ENCODE data around the gene TAS2R19.

Gene TAS2R19

DNA sequence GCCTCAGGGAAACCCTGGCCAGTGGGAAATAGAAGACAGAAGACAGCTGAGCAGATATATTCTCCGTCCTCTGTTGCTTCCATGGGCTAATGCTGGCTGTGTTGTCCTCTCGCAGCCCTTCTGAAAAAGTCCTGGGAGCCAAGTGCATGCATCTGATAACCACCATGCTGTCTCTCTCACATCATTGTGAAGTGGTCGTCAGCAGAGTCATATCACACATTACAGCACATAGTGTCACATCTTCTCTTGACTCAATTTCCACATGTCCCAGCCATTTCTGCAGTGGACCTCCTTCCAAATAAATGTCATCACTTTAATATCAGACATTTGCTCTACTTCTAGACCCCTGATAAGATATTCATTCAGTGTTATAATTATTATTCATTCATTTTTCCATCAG is 28.1 kb downstream of the TAS2R19 start:
- no peak for DNase-seq (ENCODE audit: low read depth in 1 of 2, low spot score in 1 of 2)

DNA sequence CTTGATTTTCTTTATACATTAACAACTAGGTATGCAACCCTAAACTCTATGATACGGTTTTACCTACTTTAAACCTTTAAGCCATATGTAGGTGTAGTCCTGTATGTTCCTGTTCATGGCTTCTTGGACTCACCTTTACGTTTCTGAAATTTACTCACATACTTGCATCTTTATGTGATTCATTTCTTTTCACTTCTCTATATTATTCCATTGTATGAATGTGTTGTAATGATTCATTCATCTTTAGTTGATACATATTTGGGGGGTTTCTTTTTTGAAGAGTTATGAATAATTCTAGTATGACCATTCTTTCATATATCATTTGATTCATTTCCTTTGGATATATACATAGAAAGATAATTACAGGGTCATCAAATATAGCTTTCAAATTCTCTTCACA is 33.3 kb downstream of the TAS2R19 start:
- no peak for DNase-seq (ENCODE audit: low read depth in 1 of 2, low spot score in 1 of 2)

GRCh38 chr12:10986812-10987211 is 35.6 kb downstream of the TAS2R19 start, which contains the start of gene TAS2R50:
TSS of gene TAS2R50 (minus strand) at chr12:10986912. CDS start at chr12:10986860, 52 bp downstream.
- DNase-seq (ENCODE audit: low read depth in 1 of 2, low spot score in 1 of 2), result no peak

- DNase-seq (ENCODE audit: low read depth in 1 of 2, low spot score in 1 of 2), result no peak
Measured at GRCh38 chr12:10982244-10982643, 40.2 kb downstream of the TAS2R19 start.

DNA sequence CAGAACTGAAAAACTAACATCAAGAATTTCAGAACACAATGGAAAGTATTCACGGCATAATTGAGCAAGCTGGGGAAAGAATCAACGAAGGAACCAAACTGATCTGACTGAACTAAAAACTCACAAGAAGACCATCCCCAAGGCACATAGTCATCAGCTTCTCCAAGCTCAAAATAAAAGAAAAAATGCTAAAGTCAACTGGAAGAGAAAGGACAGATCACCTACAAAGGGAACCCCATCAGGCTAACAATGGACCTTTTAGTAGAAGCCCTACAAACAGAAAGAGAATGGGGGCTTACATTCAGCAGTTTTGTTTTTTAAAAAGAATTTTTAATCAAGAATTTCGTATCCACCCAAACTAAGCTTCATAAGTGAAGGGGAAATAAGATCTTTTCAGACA is 47.5 kb downstream of the TAS2R19 start:
- DNase-seq (ENCODE audit: low read depth in 1 of 2, low spot score in 1 of 2), result no peak
